Iris pigment epithelial cell (primary cell): ENCODE data around the gene PTCHD1.

Source experiments
- DNase-seq: peaks from one replicate; pipeline ENCODE4 v3.0.0-alpha.2; 2011; ENCODE audit warnings: low read depth

Gene PTCHD1

GRCh38 chrX:23356189-23356588 lies 21.5 kb downstream of the PTCHD1 start:
- DNase-seq: no peak

DNA sequence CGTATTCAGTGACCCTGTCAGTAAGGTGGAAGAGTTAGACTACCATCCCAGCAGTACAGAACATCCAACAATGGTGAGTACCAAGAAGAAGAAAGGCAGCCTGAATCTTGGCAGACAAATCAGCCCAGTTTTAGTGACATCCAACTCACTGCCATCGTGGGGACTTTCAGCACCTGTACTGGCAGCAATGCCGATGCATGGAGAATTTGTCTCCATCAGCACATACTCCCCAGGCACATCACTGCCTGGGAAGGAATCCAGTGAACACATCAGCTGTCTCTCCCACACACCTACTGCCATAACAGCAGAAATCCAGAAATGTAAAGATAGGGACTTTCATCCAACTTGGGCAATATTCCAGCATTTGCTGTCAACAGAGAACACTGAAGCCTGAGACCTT lies 29.8 kb downstream of the PTCHD1 start:
- DNase-seq: no peak

DNA sequence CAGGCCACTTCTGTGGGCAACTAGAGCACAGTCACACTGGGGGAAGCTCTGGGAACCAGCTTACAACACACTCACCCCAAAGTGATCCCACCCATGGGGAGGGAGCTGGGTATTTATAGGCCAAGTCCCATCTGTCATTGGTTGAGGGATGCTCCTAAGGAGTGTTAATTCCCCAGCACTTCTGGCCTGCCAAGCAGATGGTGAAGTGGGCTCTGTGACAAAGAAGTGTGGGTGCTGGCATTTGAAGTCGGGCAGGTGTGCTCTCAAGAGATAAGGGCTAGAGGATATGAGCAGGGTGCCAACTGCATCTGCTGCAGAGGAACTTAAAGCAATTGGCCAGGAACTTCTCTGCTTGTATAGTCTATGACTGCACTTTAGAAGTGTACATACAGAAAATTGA lies 30.9 kb downstream of the PTCHD1 start:
- DNase-seq: no peak

DNA sequence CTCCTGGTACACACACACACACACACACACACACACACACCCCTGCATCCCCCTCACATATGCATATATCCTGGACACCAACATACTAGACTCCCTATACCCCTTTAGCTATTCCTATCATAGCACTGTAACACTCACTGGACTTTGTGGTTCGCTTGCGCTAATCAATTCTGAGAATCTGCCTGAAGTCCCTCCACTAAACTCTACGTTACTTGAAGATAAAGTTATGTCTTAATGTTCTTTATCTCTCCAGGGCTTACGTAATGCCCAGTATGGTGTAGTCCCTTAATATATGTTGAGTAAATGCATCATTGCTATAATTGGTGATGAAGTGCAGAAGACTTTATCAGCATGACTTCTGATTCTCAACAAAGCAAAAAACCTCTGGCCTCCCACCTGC lies 32.3 kb downstream of the PTCHD1 start:
- DNase-seq: no peak

- no peak for DNase-seq
Measured at GRCh38 chrX:23369027-23369426, 34.4 kb downstream of the PTCHD1 start.

- DNase-seq: peak; percentile 47
Measured at GRCh38 chrX:23372220-23372902, 37.7 kb downstream of the PTCHD1 start.

DNA sequence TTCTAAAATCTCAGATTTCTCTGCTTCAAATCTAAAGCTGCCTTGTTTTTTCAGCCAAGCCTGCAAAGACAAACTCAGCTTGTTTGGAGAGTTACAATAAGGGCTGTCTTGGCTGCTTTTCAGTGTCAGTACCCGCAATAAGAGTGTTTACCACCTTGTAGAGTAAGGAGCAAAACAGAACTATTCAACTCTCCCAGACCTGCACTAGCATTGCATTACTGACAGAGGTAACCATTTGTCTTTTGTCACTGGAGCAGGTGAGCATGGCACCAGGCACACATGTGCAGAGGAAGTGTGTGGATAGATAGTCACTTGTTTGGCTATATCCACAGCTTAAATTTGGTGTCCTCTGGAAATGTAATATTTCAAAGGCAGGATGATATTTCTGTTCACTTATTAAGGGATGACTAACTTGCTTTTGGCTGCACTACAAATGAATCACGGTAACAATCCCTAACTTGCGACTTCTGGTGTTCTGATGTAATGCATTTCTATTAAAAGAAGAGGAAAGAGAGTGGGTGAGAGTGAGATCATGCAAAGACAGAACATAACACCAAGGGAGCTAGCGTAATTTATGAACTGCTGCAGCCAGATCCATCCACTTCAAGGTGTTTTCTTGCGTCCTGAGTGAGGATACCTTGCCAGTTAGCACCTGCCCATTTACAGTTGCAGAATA lies 38.6 kb downstream of the PTCHD1 start:
- peak; percentile 86 for DNase-seq

DNA sequence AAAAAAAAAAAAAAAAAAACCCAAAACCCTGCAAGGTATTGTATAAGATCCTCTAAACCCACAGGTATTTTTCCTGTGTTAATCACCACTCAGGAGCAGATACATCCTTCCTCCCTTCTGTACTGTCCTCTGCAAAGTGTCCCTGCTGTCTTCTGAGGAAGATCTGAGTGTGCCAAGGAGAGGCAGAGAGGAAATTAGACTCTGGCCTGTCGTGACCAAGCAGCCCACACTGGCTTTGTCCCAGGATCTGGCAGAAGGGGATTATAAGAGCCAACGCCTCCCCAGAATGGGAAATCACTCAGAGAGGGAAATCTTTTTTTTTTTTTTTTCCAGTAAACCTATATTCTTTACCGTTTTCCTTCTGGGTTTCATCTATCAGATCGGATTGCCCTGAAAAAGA lies 39.6 kb downstream of the PTCHD1 start:
- no peak for DNase-seq

DNA sequence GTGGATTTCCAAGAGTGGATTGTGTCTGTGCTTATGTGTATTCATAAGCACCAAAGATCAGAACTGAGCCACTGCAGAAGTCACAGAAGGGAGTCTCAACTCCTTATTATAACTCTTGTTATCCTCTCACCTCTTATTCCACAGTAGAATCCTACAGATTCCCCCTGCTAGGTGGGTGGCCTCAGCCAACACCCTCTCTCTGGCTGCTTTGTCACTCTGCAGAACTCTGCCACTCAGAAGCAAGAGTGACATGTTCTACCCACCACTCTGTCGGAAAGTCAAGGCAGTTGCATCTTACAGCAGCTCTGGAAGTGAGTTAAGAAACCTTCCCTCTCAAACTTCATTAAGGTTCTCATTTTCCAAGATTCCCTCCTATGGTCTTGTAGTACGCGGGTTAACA lies 41.9 kb downstream of the PTCHD1 start:
- DNase-seq: no peak

DNA sequence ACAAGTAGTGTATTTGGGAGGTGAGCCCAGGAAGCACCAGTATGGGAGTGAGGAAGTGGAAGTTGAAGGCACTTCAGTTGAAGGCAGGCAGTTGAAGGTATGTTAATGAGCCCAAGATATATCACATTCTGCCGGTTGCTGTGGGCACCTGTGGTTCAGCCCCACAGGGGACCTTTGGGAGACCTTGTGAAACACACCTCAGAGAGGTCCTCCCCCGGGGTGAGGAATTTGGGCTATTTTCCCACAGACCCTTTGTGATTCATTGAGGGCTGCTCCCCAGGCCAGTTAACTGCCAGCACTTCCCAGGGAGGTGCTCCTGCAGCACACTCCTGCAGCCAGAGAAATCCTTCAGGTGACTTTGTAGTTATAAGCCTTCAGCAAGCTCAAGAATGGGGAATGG lies 45.9 kb downstream of the PTCHD1 start:
- DNase-seq: no peak

DNA sequence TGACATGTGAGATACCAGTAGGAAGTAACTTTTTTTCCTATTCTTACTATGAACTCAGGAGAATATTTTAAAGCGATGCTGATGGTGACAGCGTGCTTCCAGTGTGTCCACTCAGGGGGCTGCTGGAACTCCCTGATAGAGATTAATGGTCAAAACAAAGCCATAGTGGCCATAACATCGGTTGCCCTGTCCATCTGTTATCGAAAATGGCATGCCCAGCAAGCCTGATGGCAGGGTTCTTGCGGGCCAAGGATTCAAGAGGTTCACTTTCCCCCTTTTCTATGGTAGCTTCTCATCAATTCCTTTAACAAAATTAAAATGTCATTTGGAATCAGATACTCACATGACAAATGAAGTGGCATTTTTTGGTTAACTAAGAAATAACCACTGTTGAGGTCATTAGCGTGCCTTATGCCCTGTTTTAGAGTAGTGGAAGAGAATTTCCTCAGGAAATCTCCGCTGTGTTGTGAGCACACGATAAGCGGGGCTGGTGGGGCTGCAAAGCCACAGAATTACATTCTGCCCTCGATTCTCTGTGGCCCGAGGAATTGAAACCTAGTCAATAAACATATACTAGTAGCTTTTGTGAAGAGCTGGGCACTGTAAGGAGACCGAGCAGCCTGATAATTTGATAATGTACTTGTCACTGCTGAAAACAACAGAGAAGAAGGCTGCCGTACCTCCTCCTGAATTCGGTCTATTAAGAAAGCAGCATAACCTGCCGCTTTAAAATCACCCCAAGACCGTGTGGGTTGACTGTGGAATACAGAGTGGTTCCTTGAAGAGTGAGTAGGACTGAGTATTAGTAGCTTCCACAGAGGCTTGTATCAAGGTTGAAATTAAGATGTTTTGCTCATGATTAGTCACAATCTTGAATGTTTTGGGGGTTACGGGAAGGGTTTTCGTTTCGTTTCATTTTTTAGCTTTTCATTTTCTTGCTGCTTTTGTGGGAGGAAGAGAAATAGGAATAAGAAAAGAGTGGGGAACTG lies 46.7 kb downstream of the PTCHD1 start:
- peak; percentile 27 for DNase-seq

- DNase-seq: no peak
Measured at GRCh38 chrX:23382572-23382971, 47.9 kb downstream of the PTCHD1 start.

DNA sequence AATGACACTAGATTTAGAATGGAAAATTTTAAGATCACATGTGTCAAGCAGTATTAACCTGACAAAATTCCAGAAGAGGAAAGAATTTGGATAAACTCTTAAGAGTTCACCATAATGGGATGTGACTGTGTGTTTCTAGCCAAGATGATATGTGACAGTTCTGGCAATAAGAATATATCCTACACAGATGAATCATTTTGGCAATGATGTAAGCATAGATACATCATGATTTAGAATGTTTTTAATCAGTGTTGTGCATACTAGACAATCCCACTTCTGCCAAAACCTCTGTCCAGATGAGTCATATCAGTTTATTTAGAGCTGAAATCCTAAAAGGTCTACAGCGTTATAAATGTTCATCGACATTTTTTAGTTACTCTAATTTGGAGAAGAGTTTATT lies 48.8 kb downstream of the PTCHD1 start:
- DNase-seq: peak; percentile 70

DNA sequence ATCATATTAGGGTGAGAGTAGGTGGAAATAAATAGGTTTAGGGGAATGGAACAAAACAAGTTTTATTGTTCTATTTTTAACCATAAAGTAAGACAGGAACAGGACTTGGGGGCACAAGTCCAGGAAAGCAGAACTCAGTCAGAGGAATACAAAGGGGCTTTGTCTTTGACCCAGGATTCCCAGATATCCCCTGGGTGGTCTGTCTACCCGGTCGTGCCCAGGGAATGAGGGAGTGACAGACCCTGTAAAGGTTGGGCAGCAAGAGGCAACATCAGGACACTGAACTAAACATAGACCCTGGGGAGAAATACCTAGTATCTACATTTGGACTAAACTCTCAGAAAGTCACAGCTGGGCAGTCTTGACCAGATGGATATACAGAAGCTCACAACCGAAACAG lies 50.6 kb downstream of the PTCHD1 start:
- no peak for DNase-seq

DNA sequence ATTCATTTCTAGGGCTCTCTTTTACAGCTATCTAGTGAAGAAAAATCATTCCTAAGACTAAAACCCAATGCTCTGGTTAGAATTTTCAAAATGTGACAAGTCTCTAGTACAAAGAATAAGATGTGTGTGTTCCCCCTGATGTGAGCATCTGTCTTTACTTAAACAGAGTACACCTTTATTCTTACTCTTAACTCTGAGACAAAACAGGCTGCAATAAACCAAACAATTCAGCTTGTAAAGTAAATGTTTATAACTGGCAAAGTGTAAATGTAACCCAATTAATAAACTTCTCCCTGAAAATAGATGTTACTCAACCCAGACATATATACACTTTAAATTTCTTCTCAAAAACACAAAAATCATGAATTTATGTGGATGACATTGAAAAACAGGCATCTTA lies 51.6 kb downstream of the PTCHD1 start:
- DNase-seq: no peak

GRCh38 chrX:23386726-23387125 lies 52.1 kb downstream of the PTCHD1 start:
- no peak for DNase-seq

GRCh38 chrX:23387550-23388184 lies 53.0 kb downstream of the PTCHD1 start:
- DNase-seq: no peak

DNA sequence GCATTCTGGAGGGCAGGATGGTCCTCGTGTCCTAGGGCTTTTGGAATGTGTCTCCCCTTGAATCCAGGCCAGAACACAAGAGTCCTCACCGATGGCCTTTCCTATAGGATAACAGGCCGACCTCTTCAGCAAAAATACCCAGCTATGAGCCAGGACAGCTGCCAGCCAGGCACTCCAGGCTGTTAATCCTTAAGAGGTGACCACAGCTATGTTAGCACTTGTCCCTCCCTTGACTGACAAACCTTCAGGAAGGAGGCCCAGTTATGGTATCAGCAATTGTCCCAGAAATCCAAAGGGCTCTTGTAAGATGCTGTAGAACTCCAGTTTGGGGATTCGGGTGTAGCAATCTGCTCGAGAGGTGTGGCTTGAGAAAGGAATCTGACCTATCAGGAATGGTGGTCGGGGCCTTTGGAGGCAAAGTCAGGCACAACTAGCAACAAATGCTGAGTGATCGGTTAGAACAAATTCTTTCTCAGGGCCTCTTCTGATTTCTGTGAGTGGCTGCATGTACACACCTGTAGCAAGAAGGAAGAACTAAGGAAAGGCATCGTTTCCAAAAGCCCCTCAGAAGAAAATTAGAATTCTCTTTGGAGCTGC lies 54.6 kb downstream of the PTCHD1 start:
- no peak for DNase-seq

DNA sequence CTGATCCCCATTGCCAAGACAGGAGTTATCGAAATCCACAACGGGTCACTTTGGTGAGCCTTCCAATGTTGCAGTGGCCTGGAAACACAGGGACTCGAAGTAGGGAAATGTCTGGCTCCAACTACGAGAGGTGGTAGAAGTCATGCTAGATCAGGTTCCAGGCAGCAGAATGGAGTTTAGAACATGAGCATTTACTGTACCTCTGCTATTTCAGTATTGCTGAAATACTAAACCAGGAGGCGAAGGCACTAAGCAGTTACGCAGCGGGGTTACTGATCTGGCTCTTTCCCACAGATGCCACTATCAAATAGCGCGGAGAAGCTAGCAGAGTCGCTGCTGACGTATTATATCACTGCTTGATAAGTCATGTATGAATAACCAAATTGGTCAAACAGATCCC lies 56.3 kb downstream of the PTCHD1 start:
- DNase-seq: no peak

DNA sequence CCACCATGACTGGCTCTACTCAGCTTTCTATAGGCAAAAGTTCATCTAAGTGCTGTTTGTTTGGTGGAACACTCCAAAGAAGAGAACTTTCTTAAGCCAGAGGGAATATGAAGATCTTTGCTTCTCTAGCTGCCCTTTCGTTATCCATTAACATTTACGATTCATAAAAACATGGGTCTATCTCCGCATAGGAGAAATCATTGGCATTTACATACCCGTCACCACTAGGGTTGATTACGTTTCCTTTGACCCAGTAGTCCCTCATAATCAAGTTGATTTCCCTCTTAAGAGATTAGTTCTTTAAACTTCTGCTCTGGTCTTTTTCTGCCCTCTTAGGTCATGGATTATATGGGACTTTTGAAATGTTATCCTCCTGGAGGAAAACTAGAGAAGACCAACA lies 57.5 kb downstream of the PTCHD1 start:
- DNase-seq: no peak

- DNase-seq: no peak
Measured at GRCh38 chrX:23394421-23394820, 59.8 kb downstream of the PTCHD1 start.

DNA sequence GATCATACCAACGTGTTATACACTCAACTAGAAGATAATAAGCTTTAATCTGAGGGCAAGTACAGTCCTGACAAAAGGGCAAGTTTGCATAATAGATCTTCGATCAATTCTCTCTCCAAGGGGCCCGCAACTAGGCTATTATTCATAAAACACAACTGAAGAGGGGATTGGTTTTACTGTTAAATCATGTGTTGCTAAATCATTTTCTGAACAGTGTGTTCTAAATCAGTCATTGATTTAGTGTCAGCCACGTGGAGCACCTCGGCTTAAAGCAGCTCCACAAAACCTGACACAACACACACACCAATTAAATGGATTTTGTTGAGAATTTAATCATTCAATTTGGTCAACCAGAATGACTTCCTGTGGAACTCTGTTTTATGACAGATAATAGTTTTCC lies 61.6 kb downstream of the PTCHD1 start:
- no peak for DNase-seq
